Kidney (tissue), 22 donors: ENCODE results near the gene AFG1L. TPM values are rescaled to one million over a fixed set of nuclear protein-coding genes. Genes with fewer than 3 reads are reported as not detected.
"Not testable (repeated sequence)": the region's sequence is repeated elsewhere in the genome, so short reads cannot be mapped to it uniquely, and the experiment has no call there.

ENCODE experiments used
- DNase-seq, 5 donors: peaks; one replicate each; pipeline ENCODE4 v3.0.0-alpha.2; 2013 to 2020
- FAIRE-seq: peaks from 2 replicates; lab custom pipeline; 2012; peaks lifted over from hg19 to GRCh38; lab: Jason Lieb, UNC
- H3K27ac ChIP-seq, 2 donors: one replicate each; pipeline ENCODE4 v1.7.0; 2013; ENCODE audit warnings: low read depth in 2 of 2, low read length in 2 of 2, inconsistent platforms in 1 of 2
- H3K27me3 ChIP-seq: one replicate; pipeline ENCODE4 v1.7.1; 2013; ENCODE audit warnings: low read length, inconsistent platforms; ENCODE audit not compliant: control insufficient read depth, insufficient read depth
- H3K36me3 ChIP-seq, 3 donors: one replicate each; pipeline versions ENCODE4 v1.7.0 to v1.7.1; 2013; ENCODE audit warnings: low read length in 3 of 3, control low read depth in 1 of 3, inconsistent platforms in 1 of 3; ENCODE audit not compliant: insufficient read depth in 3 of 3, control insufficient read depth in 2 of 3
- H3K4me1 ChIP-seq, 3 donors: one replicate each; pipeline versions ENCODE4 v1.7.0 to v1.7.1; 2013; ENCODE audit warnings: low read length in 3 of 3, inconsistent platforms in 1 of 3, low read depth in 1 of 3; ENCODE audit not compliant: control insufficient read depth in 2 of 3, insufficient read depth in 2 of 3
- H3K4me3 ChIP-seq, 3 donors: one replicate each; pipeline versions ENCODE4 v1.7.0 to v1.8.1; 2013; ENCODE audit warnings: low read length in 3 of 3, control low read depth in 1 of 3, inconsistent platforms in 1 of 3
- H3K9ac ChIP-seq, 3 donors: one replicate each; pipeline versions ENCODE4 v1.7.0 to v1.7.1; 2013; ENCODE audit warnings: low read length in 3 of 3, control low read depth in 1 of 3, inconsistent platforms in 1 of 3
- H3K9me3 ChIP-seq, 3 donors: one replicate each; pipeline versions ENCODE4 v1.7.0 to v1.7.1; 2013; ENCODE audit warnings: low read length in 3 of 3, control low read depth in 1 of 3, inconsistent platforms in 1 of 3; ENCODE audit not compliant: control insufficient read depth in 2 of 3, insufficient read depth in 1 of 3
- intact Hi-C: fragments of 100-400 bp; cut with DNase I; formaldehyde crosslinking; loops from one replicate; pipeline ENCODE4 v1.11.1; 2022
- long read RNA-seq, 10 donors: library from polyadenylated mRNA in 1 of 10; unstranded in 1 of 10; transcript quantifications; one replicate each; pipeline ENCODE4 v2.0.0 and lab custom pipeline, GENCODE V29; 2021 to 2026
- polyA plus RNA-seq: library from polyadenylated mRNA; stranded (reverse); fragments of 350-450 nt; fragmentation: Illumina TruSeq; extraction: RNeasy Lipid Tissue Mini Kit (QIAGEN cat#74804); gene quantifications from one replicate; pipeline ENCODE4 v1.2.3, GENCODE V29; 2014; ENCODE audit warnings: low read depth, low replicate concordance; ENCODE audit not compliant: insufficient read depth
- total RNA-seq: library from RNA; stranded (reverse); fragmentation: NEBNext Ultra II Directional; extraction: Animal tissue kit (Norgen Biotek cat#: 25700); gene quantifications from one replicate; pipeline ENCODE4 v1.2.1, GENCODE V29; 2021
- TF ChIP-seq, protein P1 (sequence below): IDR thresholded peaks from 3 replicates; pipeline ENCODE4 v1.5.1; 2012; ENCODE audit warnings: mild to moderate bottlenecking, moderate library complexity, borderline replicate concordance; ENCODE audit not compliant: insufficient read depth; ENCODE audit errors: extremely low read depth
- donor health status: control.
- donor health status: control.
- donor health status: control.
- donor health status: control.
- donor health status: control.
- donor health status: DM: yes; HTN: yes; CAD: no.
- donor health status: Normal renal cell carcinoma (clear cell type).

The AFG1L gene
- total RNA-seq, result 7.0 TPM
- polyA plus RNA-seq, result 6.8 TPM
- long read RNA-seq, donor 1, result 0 reads
- long read RNA-seq, donor 2, full-length matches to known transcripts, result 3 of 3 reads
- long read RNA-seq, donor 2, partial matches to known transcripts, result 0 of 3 reads
- long read RNA-seq, donor 2, other reads (novel, unspliced or antisense), result 0 of 3 reads
- long read RNA-seq, donor 3, result 0 reads
- long read RNA-seq, donor 4, full-length matches to known transcripts, result 1 of 1 reads
- long read RNA-seq, donor 4, partial matches to known transcripts, result 0 of 1 reads
- long read RNA-seq, donor 4, other reads (novel, unspliced or antisense), result 0 of 1 reads
- long read RNA-seq, donor 5, full-length matches to known transcripts, result 1 of 1 reads
- long read RNA-seq, donor 5, partial matches to known transcripts, result 0 of 1 reads
- long read RNA-seq, donor 5, other reads (novel, unspliced or antisense), result 0 of 1 reads
- long read RNA-seq, donor 6, result 0 reads
- long read RNA-seq, donor 7, partial matches to known transcripts, result 0 of 2 reads
- long read RNA-seq, donor 7, other reads (novel, unspliced or antisense), result 2 of 2 reads
- long read RNA-seq, donor 8, result 0 reads
- long read RNA-seq, donor 9, full-length matches to known transcripts, result 1 of 1 reads
- long read RNA-seq, donor 9, partial matches to known transcripts, result 0 of 1 reads
- long read RNA-seq, donor 9, other reads (novel, unspliced or antisense), result 0 of 1 reads
- long read RNA-seq, donor 10, result 0 reads

GRCh38 chr6:108294727-108295625 is at the start of gene AFG1L:
TSS of gene AFG1L (plus strand) at chr6:108295054. CDS start at chr6:108295080, 26 bp downstream.
- TF ChIP-seq, protein P1, sequence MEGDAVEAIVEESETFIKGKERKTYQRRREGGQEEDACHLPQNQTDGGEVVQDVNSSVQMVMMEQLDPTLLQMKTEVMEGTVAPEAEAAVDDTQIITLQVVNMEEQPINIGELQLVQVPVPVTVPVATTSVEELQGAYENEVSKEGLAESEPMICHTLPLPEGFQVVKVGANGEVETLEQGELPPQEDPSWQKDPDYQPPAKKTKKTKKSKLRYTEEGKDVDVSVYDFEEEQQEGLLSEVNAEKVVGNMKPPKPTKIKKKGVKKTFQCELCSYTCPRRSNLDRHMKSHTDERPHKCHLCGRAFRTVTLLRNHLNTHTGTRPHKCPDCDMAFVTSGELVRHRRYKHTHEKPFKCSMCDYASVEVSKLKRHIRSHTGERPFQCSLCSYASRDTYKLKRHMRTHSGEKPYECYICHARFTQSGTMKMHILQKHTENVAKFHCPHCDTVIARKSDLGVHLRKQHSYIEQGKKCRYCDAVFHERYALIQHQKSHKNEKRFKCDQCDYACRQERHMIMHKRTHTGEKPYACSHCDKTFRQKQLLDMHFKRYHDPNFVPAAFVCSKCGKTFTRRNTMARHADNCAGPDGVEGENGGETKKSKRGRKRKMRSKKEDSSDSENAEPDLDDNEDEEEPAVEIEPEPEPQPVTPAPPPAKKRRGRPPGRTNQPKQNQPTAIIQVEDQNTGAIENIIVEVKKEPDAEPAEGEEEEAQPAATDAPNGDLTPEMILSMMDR, result no peak
- DNase-seq, result peak; percentile 93 to 97 (median 95)
- no peak for FAIRE-seq
- peak within 1 kb of the TSS; percentile 96 for H3K27ac ChIP-seq
- peak within 1 kb of the TSS; percentile 91 to 99 (median 97) for H3K4me3 ChIP-seq
- intact Hi-C loops, result no loop called here
- no peaks in the 10 kb centered on the region for H3K9me3 ChIP-seq
- H3K36me3 ChIP-seq, result no peaks in the 10 kb centered on the region
- peak within 1 kb of the TSS; percentile 89 to 99 (median 93) for H3K9ac ChIP-seq
- peaks cover 0 to 3% (median 0%) of the 10 kb centered on the region in 3 donors for H3K4me1 ChIP-seq
- no peaks in the 10 kb centered on the region for H3K27me3 ChIP-seq

GRCh38 chr6:108245095-108245494 is 49.8 kb upstream of the AFG1L start:
- FAIRE-seq, intact Hi-C loops: not testable (repeated sequence)

DNA sequence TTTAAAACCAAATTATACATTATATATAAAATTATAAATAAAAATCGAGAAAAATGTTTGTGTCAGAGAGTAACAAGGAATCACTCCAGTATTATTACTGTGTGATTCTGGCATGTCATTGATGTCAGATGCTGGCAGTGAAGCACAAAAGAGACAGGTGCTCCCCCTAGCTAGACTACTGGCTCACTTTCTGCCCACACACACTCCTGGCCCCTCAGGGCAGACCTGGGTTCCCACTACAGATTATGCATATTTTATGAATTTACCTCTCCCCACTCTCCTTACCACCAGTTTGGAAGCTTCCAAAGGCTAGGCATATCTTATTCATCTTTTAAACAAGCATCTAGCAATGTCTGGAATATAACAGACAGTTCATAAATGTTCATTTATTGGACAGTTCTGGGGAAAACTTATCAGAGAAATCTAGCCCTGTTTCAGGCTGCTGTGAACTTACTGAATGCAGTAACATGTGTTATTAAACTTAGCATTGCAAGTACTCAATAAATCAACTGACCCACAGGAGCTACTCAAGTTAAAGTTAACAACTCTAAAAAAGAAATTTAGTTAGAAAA is 46.8 kb upstream of the AFG1L start:
- H3K27me3 ChIP-seq, result no peaks in the 10 kb centered on the region
- H3K4me3 ChIP-seq, result no peak overlapping the region
- FAIRE-seq, result no peak
- intact Hi-C loops, result no loop called here
- TF ChIP-seq, protein P1, result no peak
- no peak overlapping the region for H3K9ac ChIP-seq
- no peaks in the 10 kb centered on the region for H3K36me3 ChIP-seq
- no peak for DNase-seq
- H3K4me1 ChIP-seq, result peaks cover 0 to 5% (median 0%) of the 10 kb centered on the region in 3 donors
- no peaks in the 10 kb centered on the region for H3K9me3 ChIP-seq
- no peak overlapping the region for H3K27ac ChIP-seq

More at GRCh38 chr6:108245095-108245494, 49.8 kb upstream of the AFG1L start:
- H3K27ac ChIP-seq, DNase-seq, H3K4me1 ChIP-seq, H3K9me3 ChIP-seq, H3K27me3 ChIP-seq, H3K36me3 ChIP-seq, H3K4me3 ChIP-seq, H3K9ac ChIP-seq: not testable (repeated sequence)
